Measurements from ENCODE around the gene OR10G7.
A peak's percentile ranks its signal among the peaks of the same experiment; 100 is the strongest.

OR10G7 gene

GRCh38 chr11:124041254-124041653, at the start of gene OR10G7:
Gene OR10G7, minus strand, starts transcription at chr11:124041325. Its CDS starts 2,324 bp downstream, at chr11:124039001.
- no peak for FAIRE-seq

- peak; percentile 21 for FAIRE-seq
Observed at GRCh38 chr11:124085997-124086846, 45.1 kb upstream of the OR10G7 start.

GRCh38 chr11:124085583-124085982, 44.5 kb upstream of the OR10G7 start:
- no peak for FAIRE-seq

- no peak for FAIRE-seq
Observed at GRCh38 chr11:124082371-124082770, 41.2 kb upstream of the OR10G7 start.

- FAIRE-seq = no peak
Observed at GRCh38 chr11:124081483-124081882, 40.4 kb upstream of the OR10G7 start.

- FAIRE-seq = no peak
Observed at GRCh38 chr11:124080327-124081001, 39.3 kb upstream of the OR10G7 start.

GRCh38 chr11:124079631-124080326, 38.7 kb upstream of the OR10G7 start:
- FAIRE-seq = no peak

GRCh38 chr11:124078591-124078990, 37.5 kb upstream of the OR10G7 start:
- no peak for FAIRE-seq

GRCh38 chr11:124077266-124077665, 36.1 kb upstream of the OR10G7 start:
- no peak for FAIRE-seq

GRCh38 chr11:124075841-124076651, 34.9 kb upstream of the OR10G7 start:
- FAIRE-seq = no peak

GRCh38 chr11:124075492-124075840, 34.3 kb upstream of the OR10G7 start:
- no peak for FAIRE-seq

- no peak for FAIRE-seq
Observed at GRCh38 chr11:124074554-124074953, 33.4 kb upstream of the OR10G7 start.

- FAIRE-seq = no peak
Observed at GRCh38 chr11:124072147-124072546, 31.0 kb upstream of the OR10G7 start.

- no peak for FAIRE-seq
Observed at GRCh38 chr11:124071623-124071948, 30.5 kb upstream of the OR10G7 start.

GRCh38 chr11:124070915-124071622, 29.9 kb upstream of the OR10G7 start:
- peak; percentile 99 for FAIRE-seq

- FAIRE-seq = no peak
Observed at GRCh38 chr11:124069429-124070401, 28.6 kb upstream of the OR10G7 start.

- FAIRE-seq = no peak
Observed at GRCh38 chr11:124068601-124069110, 27.5 kb upstream of the OR10G7 start.

- no peak for FAIRE-seq
Observed at GRCh38 chr11:124052966-124053365, 11.8 kb upstream of the OR10G7 start.

GRCh38 chr11:124050748-124051147, 9.6 kb upstream of the OR10G7 start:
- no peak for FAIRE-seq

GRCh38 chr11:124043420-124043819, 2.3 kb upstream of the OR10G7 start:
- no peak for FAIRE-seq

- no peak for FAIRE-seq
Observed at GRCh38 chr11:124039557-124039956, 1.6 kb downstream of the OR10G7 start.
